Heart right ventricle (tissue), 16 donors: Measurements from ENCODE around the gene CCDC9B. TPM values are rescaled to one million over a fixed set of nuclear protein-coding genes. Genes with fewer than 3 reads are reported as not detected.

ENCODE experiments used
- ATAC-seq, 8 donors: fragments of 200-7000 bp; cut with Tn5 transposase; one replicate each; pipeline ENCODE4 v1.9.1; 2020; ENCODE audit warnings: mild to moderate bottlenecking in 8 of 8, moderate library complexity in 8 of 8, moderate number of reproducible peaks in 1 of 8
- DNase-seq, 2 donors: peaks; one replicate each; pipeline ENCODE4 v3.0.0-alpha.2; 2020
- H3K27ac ChIP-seq, 10 donors: fragments of 200-600 bp; sonication (generic) in 2 of 10; one replicate each; pipeline versions ENCODE4 v1.5.0 to v1.8.0; 2020 to 2022; ENCODE audit warnings: mild to moderate bottlenecking in 3 of 10
- H3K27me3 ChIP-seq, 7 donors: fragments of 200-600 bp; one replicate each; pipeline ENCODE4 v1.8.0; 2021 to 2022; ENCODE audit warnings: mild to moderate bottlenecking in 2 of 7
- H3K36me3 ChIP-seq, 9 donors: fragments of 200-600 bp; sonication (generic) in 1 of 9; one replicate each; pipeline versions ENCODE4 v1.5.0 to v1.8.0; 2020 to 2022; ENCODE audit warnings: mild to moderate bottlenecking in 2 of 9
- H3K4me1 ChIP-seq, 9 donors: fragments of 200-600 bp; sonication (generic) in 1 of 9; one replicate each; pipeline versions ENCODE4 v1.5.0 to v1.8.0; 2020 to 2022; ENCODE audit warnings: mild to moderate bottlenecking in 4 of 9
- H3K4me3 ChIP-seq, 10 donors: fragments of 200-600 bp; sonication (generic) in 2 of 10; one replicate each; pipeline versions ENCODE4 v1.5.0 to v1.8.0; 2020 to 2022; ENCODE audit warnings: mild to moderate bottlenecking in 7 of 10, moderate library complexity in 2 of 10
- H3K9me3 ChIP-seq, 11 donors: fragments of 200-600 bp in 10 of 11; sonication (generic) in 2 of 11; one replicate each; pipeline versions ENCODE4 v1.5.0 to v1.8.0; 2013 to 2022; ENCODE audit warnings: mild to moderate bottlenecking in 2 of 11, control low read depth in 1 of 11, moderate library complexity in 1 of 11
- CTCF ChIP-seq, 9 donors: fragments of 200-600 bp; sonication (generic) in 2 of 9; IDR thresholded peaks; one replicate each; pipeline versions ENCODE4 v1.5.0 to v1.8.0; 2021 to 2022; ENCODE audit warnings: antibody characterized with exemption in 9 of 9, mild to moderate bottlenecking in 5 of 9, moderate library complexity in 1 of 9
- WGBS, 2 donors: extraction: QIAGEN DNeasy Blood & Tissue Kit; methylation state at CpG; one replicate each; pipeline ENCODE4 v1.1.7; 2013; ENCODE audit warnings: inconsistent platforms in 1 of 2; 5-methylcytosine and 5-hydroxymethylcytosine counted together
- intact Hi-C, 10 donors: fragments of 100-400 bp; cut with DNase I; formaldehyde crosslinking; loops; one replicate each; pipeline versions ENCODE4 v1.11.1 to v1.14.2; 2022
- polyA plus RNA-seq, 2 donors: library from polyadenylated mRNA; stranded (reverse); fragments of 200-250 nt; gene quantifications; one replicate each; pipeline ENCODE4 v1.2.3, GENCODE V29; 2013
- total RNA-seq, 10 donors: library from RNA; stranded (reverse); fragmentation: NEBNext Ultra II Directional in 3 of 10; extraction: Animal tissue kit (Norgen Biotek cat#: 25700) in 3 of 10; gene quantifications; one replicate each; pipeline versions ENCODE4 v1.2.1 to v1.2.4, GENCODE V29; 2021 to 2023
- donor health status: Arrhythmogenic right ventricular cardiomyopathy.
- donor health status: ischemic (EF 13 %, LVEDD 7.1; RV severe dilation, severe dysfunction).
- donor health status: healthy with polysubstance abuse.
- donor health status: DM: no; HTN: yes; CAD: no.
- donor health status: DM: no; HTN: no; CAD: no.
- donor health status: ischemic (EF 25% LVEDD 6.9; RV normal size, moderate dysfunction).
- donor health status: ischemic (EF 25% LVEDD 5.7; RV mildly dilated, moderate dysfunction).
- donor health status: healthy.
- donor health status: DM: yes; HTN: yes; CAD: no.
- donor health status: Ischemic cardiomyopathy.
- donor health status: ischemic (EF 35%, LVEDD 5.7; RV mildly dilated, moderate dysfunction).
- donor health status: nonischemic (EF 11% LVEDD 7.7; RV severe dilation, severe dysfunction).
- donor health status: DM: yes; HTN: yes; CAD: no.
- donor health status: PGD.
- donor health status: ischemic (EF 29% LVEDD 5.4; RV normal size, mild dysfunction).
- donor health status: nonischemic (EF 23%, LVEDD 6.1; RV moderate dilation, normal function).

The CCDC9B gene
- total and polyA plus RNA-seq, 12 donors: 13.0 to 190 (median 144) TPM

GRCh38 chr15:40292246-40292645 lies 48.5 kb downstream of the CCDC9B start:
- Histone ChIP-seq H3K4me1 (peaks cover 8 to 47% (median 33%) of the 10 kb centered on the region in 9 donors), H3K27ac (no peak overlapping the region), H3K9me3 (no peaks in the 10 kb centered on the region), H3K4me3 (no peak overlapping the region), H3K27me3 (peaks cover 0 to 21% (median 8%) of the 10 kb centered on the region in 7 donors), H3K36me3 (peaks cover 0 to 91% (median 0%) of the 10 kb centered on the region in 9 donors)
- 86 to 90% methylated on average over 3 of the region's 3 CpGs for WGBS, 2 donors
- no peak for TF ChIP-seq CTCF (IDR thresholded peaks at IDR 0.05)
- intact Hi-C loops: no loop called here
- no peak for ATAC-seq
- DNase-seq: no peak

GRCh38 chr15:40290918-40291574 lies 49.7 kb downstream of the CCDC9B start:
- Histone ChIP-seq H3K4me1 (peaks cover 4 to 44% (median 31%) of the 10 kb centered on the region in 9 donors), H3K36me3 (peaks cover 0 to 81% (median 0%) of the 10 kb centered on the region in 9 donors), H3K9me3 (no peaks in the 10 kb centered on the region), H3K27ac (peak overlapping the region in 2 of 10 donors; percentile 10 to 39), H3K27me3 (peaks cover 0 to 21% (median 10%) of the 10 kb centered on the region in 7 donors), H3K4me3 (peak overlapping the region in 9 of 10 donors; percentile 19 to 56 (median 41))
- WGBS, 2 donors: 7 to 8% methylated on average over 62 to 68 of the region's 68 CpGs
- TF ChIP-seq CTCF (IDR thresholded peaks at IDR 0.05): no peak
- peak in 1 of 2 donors; percentile 58 for DNase-seq
- intact Hi-C loops: no loop called here
- ATAC-seq: peak in 5 of 8 donors; percentile 14 to 40 (median 23)

GRCh38 chr15:40290545-40290917 lies 50.2 kb downstream of the CCDC9B start:
- no peak for ATAC-seq
- peaks cover 7 to 45% (median 34%) of the 10 kb centered on the region in 9 donors for H3K4me1 ChIP-seq

More at GRCh38 chr15:40290545-40290917, 50.2 kb downstream of the CCDC9B start:
- Histone ChIP-seq H3K27me3 (peaks cover 0 to 23% (median 10%) of the 10 kb centered on the region in 7 donors), H3K27ac (no peak overlapping the region), H3K36me3 (peaks cover 0 to 75% (median 0%) of the 10 kb centered on the region in 9 donors), H3K9me3 (no peaks in the 10 kb centered on the region), H3K4me3 (peak overlapping the region in 5 of 10 donors; percentile 31 to 56 (median 42))
- 38 to 55% methylated on average over 10 to 12 of the region's 12 CpGs for WGBS, 2 donors
- TF ChIP-seq CTCF (IDR thresholded peaks at IDR 0.05): no peak
- DNase-seq: no peak
- intact Hi-C loops: no loop called here
